Endothelial cell of umbilical vein (primary cell): ENCODE results near the gene C1orf122. TPM values are rescaled to one million over a fixed set of nuclear protein-coding genes. Genes with fewer than 3 reads are reported as not detected.

ENCODE experiments used
- BruUV-seq: library from RNA; stranded (reverse); fragments of 400-500 nt; replicated peaks from 2 replicates; lab custom pipeline; 2021; lab: Mats Ljungman, UMichigan
- CTCF ChIA-PET: fragments of 300-600, 350-600 bp; sonication (Branson Sonifier 250); formaldehyde crosslinking; loops from one replicate; lab custom pipeline; 2021; ENCODE audit warnings: antibody characterized with exemption, inconsistent platforms; lab: Charles Lee
- POLR2A ChIA-PET: fragments of 300-600, 350-600 bp; sonication (Branson Sonifier 250); formaldehyde crosslinking; loops from one replicate; lab custom pipeline; 2021; ENCODE audit warnings: antibody characterized with exemption, inconsistent platforms; lab: Charles Lee
- DNase-seq: peaks from one replicate; pipeline ENCODE4 v3.0.0-alpha.2; 2011; ENCODE audit warnings: low read depth, low spot score
- FAIRE-seq: peaks from 2 replicates; lab custom pipeline; 2011; peaks lifted over from hg19 to GRCh38; lab: Jason Lieb, UNC
- H2AFZ ChIP-seq: 2 replicates; pipeline ENCODE4 v1.6.0; 2012; ENCODE audit warnings: low read depth, low read length, control low read depth, inconsistent platforms
- H3K27ac ChIP-seq: 2 replicates; pipeline ENCODE4 v1.5.1; 2011; ENCODE audit warnings: low read depth, mild to moderate bottlenecking, control low read depth, low read length, moderate library complexity; ENCODE audit not compliant: insufficient read depth
- H3K27me3 ChIP-seq, 2 experiments: 2 replicates each; pipeline versions ENCODE4 v1.6.0 to v1.6.1; 2011; ENCODE audit warnings: low read length in 2 of 2, mixed read lengths in 1 of 2; ENCODE audit not compliant: control insufficient read depth in 2 of 2, insufficient read depth in 2 of 2
- H3K36me3 ChIP-seq, 2 experiments: 2 replicates in 1 of 2; 3 replicates in 1 of 2; pipeline ENCODE4 v1.5.1; 2011; ENCODE audit warnings: low read length in 2 of 2, mild to moderate bottlenecking in 1 of 2, moderate library complexity in 1 of 2; ENCODE audit not compliant: control insufficient read depth in 2 of 2, insufficient read depth in 2 of 2; ENCODE audit errors: extremely low read depth in 1 of 2
- H3K4me1 ChIP-seq: 3 replicates; pipeline ENCODE4 v1.5.1; 2011; ENCODE audit warnings: mild to moderate bottlenecking, low read length; ENCODE audit not compliant: control insufficient read depth, insufficient read depth; ENCODE audit errors: extremely low read depth
- H3K4me2 ChIP-seq: 2 replicates; pipeline ENCODE4 v1.6.1; 2011; ENCODE audit warnings: low read length, control low read depth, mixed read lengths; ENCODE audit not compliant: insufficient read depth
- H3K4me3 ChIP-seq, 3 experiments: fragments of 200-600 bp in 1 of 3; sonication (generic), shearing (Covaris generic) in 1 of 3; replicated peaks in 1 of 3; 2 replicates each; pipeline ENCODE4 v1.5.1; 2011 to 2016; ENCODE audit warnings: control low read depth in 3 of 3, low read length in 3 of 3, mild to moderate bottlenecking in 2 of 3, inconsistent platforms in 1 of 3, low read depth in 1 of 3, moderate library complexity in 1 of 3; ENCODE audit not compliant: insufficient read depth in 1 of 3
- H3K79me2 ChIP-seq: 2 replicates; pipeline ENCODE4 v1.6.0; 2012; ENCODE audit warnings: low read length, inconsistent platforms; ENCODE audit not compliant: control insufficient read depth, insufficient read depth
- H3K9ac ChIP-seq: replicated peaks from 2 replicates; pipeline ENCODE3; 2011; ENCODE audit warnings: low read length, control low read depth; ENCODE audit not compliant: insufficient read depth; ENCODE audit errors: extremely low read depth
- H3K9me1 ChIP-seq: replicated peaks from 3 replicates; pipeline ENCODE4 v1.6.0; 2011; ENCODE audit warnings: mild to moderate bottlenecking, low read length; ENCODE audit not compliant: control insufficient read depth, insufficient read depth; ENCODE audit errors: extremely low read depth
- H3K9me3 ChIP-seq: replicated peaks from 2 replicates; pipeline ENCODE4 v1.5.1; 2012; ENCODE audit warnings: low read length, inconsistent platforms; ENCODE audit not compliant: control insufficient read depth, insufficient read depth
- H4K20me1 ChIP-seq: replicated peaks from 2 replicates; pipeline ENCODE3; 2011; ENCODE audit warnings: mild to moderate bottlenecking, low read length; ENCODE audit not compliant: control insufficient read depth, insufficient read depth; ENCODE audit errors: extremely low read depth
- CTCF ChIP-seq, 2 donors: IDR thresholded peaks; 1 replicate in 1 of 2; 2 replicates in 1 of 2; pipeline ENCODE4 v1.5.1; 2011; ENCODE audit warnings: low read length in 2 of 2, mild to moderate bottlenecking in 2 of 2, moderate library complexity in 2 of 2, control low read depth in 1 of 2, inconsistent platforms in 1 of 2, low read depth in 1 of 2; ENCODE audit not compliant: insufficient read depth in 1 of 2; ENCODE audit errors: extremely low read depth in 1 of 2
- EZH2 ChIP-seq: IDR thresholded peaks from 2 replicates; pipeline ENCODE4 v1.6.1; 2012; ENCODE audit warnings: borderline replicate concordance, low read depth, mild to moderate bottlenecking, moderate library complexity, low read length, inconsistent platforms; ENCODE audit not compliant: severe bottlenecking
- FOS ChIP-seq: IDR thresholded peaks from 2 replicates; pipeline ENCODE4 v1.6.1; 2011; ENCODE audit warnings: mild to moderate bottlenecking, low read length, moderate library complexity, borderline replicate concordance; ENCODE audit not compliant: insufficient read depth
- GATA2 ChIP-seq: IDR thresholded peaks from 2 replicates; pipeline ENCODE4 v1.7.0; 2011; ENCODE audit warnings: low read depth, mild to moderate bottlenecking, moderate library complexity, mixed read lengths, low read length; ENCODE audit not compliant: insufficient read length, insufficient read depth
- MAX ChIP-seq: IDR thresholded peaks from 2 replicates; pipeline ENCODE4 v1.6.1; 2011; ENCODE audit not compliant: insufficient read depth, insufficient read length
- MYC ChIP-seq: IDR thresholded peaks from one replicate; pipeline ENCODE4 v1.6.1; 2011; ENCODE audit warnings: mild to moderate bottlenecking, low read depth, low read length
- POLR2AphosphoS5 ChIP-seq: IDR thresholded peaks from 2 replicates; pipeline ENCODE4 v1.6.1; 2012; ENCODE audit warnings: low read depth, mild to moderate bottlenecking, control low read depth, low read length, moderate library complexity; ENCODE audit not compliant: insufficient read depth
- dilution Hi-C: fragments of 300-500 bp; cut with MboI; formaldehyde crosslinking; loops from one replicate; pipeline ENCODE4 v1.15.0; 2019; ENCODE audit warnings: low sequenced_read_pairs; ENCODE audit not compliant: extremely low pct_ligation_motif_present
- intact Hi-C: fragments of 100-400 bp; cut with micrococcal nuclease; formaldehyde crosslinking; loops from one replicate; pipeline ENCODE4 v1.10.0; 2022
- polyA plus RNA-seq, 4 experiments: library from polyadenylated mRNA; depleted of rRNA in 3 of 4; stranded (reverse) in 3 of 4; unstranded in 1 of 4; fragments of >200 nt; gene quantifications; 2 replicates each; pipeline versions ENCODE4 v1.2.1 to v1.2.3, GENCODE V29; 2011 to 2012; ENCODE audit warnings: missing spikeins in 1 of 4
- total RNA-seq: library from RNA; stranded (reverse); gene quantifications from 2 replicates; pipeline ENCODE4 v1.2.3, GENCODE V29; 2021

Gene C1orf122
- total and polyA plus RNA-seq, 2 donors (not counting 3 experiments of a cell fraction or from before 2014, with no cell fraction given) = 32.8 to 38.8 TPM

- H3K4me2 ChIP-seq = no peak overlapping the region
- no peaks in the 10 kb centered on the region for H3K36me3 ChIP-seq
- no peak overlapping the region for H3K27ac ChIP-seq
- BruUV-seq = no TSS peak
- H4K20me1 ChIP-seq = no peaks in the 10 kb centered on the region
- CTCF ChIA-PET = no interaction called here
- DNase-seq (no peak), FAIRE-seq (no peak)
- H3K4me1 ChIP-seq = no peaks in the 10 kb centered on the region
- no peak overlapping the region for H2AFZ ChIP-seq
- dilution Hi-C loops (no loop called here), intact Hi-C loops (no loop called here)
- H3K9me3 ChIP-seq = no peaks in the 10 kb centered on the region
- POLR2A ChIA-PET = no interaction called here
- TF ChIP-seq MAX (no peak), GATA2 (no peak), CTCF (IDR thresholded peaks at IDR 0.05; ENCODE audit: extremely low read depth in 1 of 2, insufficient read depth in 1 of 2, low read depth in 1 of 2, low read length in 2 of 2) (no peak), MYC (no peak), POLR2AphosphoS5 (no peak)
- no peaks in the 10 kb centered on the region for H3K27me3 ChIP-seq
- no peaks in the 10 kb centered on the region for H3K9me1 ChIP-seq
- no peak overlapping the region for H3K4me3 ChIP-seq
- no peaks in the 10 kb centered on the region for H3K79me2 ChIP-seq
- H3K9ac ChIP-seq = no peak overlapping the region
Measured at GRCh38 chr1:37776946-37777516, 30.6 kb upstream of the C1orf122 start.

- no peaks in the 10 kb centered on the region for H3K79me2 ChIP-seq
- H3K4me3 ChIP-seq = no peak overlapping the region
- dilution Hi-C loops (no loop called here), intact Hi-C loops (no loop called here)
- no peak overlapping the region for H3K4me2 ChIP-seq
- H2AFZ ChIP-seq = no peak overlapping the region
- ChIA-PET CTCF (no interaction called here), POLR2A (no interaction called here)
- H4K20me1 ChIP-seq = no peaks in the 10 kb centered on the region
- no peak overlapping the region for H3K27ac ChIP-seq
- no peaks in the 10 kb centered on the region for H3K4me1 ChIP-seq
- H3K27me3 ChIP-seq = no peaks in the 10 kb centered on the region
- no peaks in the 10 kb centered on the region for H3K9me1 ChIP-seq
- no peaks in the 10 kb centered on the region for H3K9me3 ChIP-seq
- no peaks in the 10 kb centered on the region for H3K36me3 ChIP-seq
- H3K9ac ChIP-seq = no peak overlapping the region
- FAIRE-seq (no peak), DNase-seq (no peak)
- no TSS peak for BruUV-seq
- TF ChIP-seq GATA2 (no peak), FOS (no peak), EZH2 (no peak)
Measured at GRCh38 chr1:37778654-37779053, 28.9 kb upstream of the C1orf122 start.
